Common myeloid progenitor, CD34-positive (primary cell): Measurements from ENCODE around the gene RNF214.

ENCODE experiments used
- CTCF ChIA-PET: fragments of 350-600 bp; sonication (Branson Sonifier 250); formaldehyde crosslinking; loops from one replicate; lab custom pipeline; 2021; ENCODE audit warnings: antibody characterized with exemption; lab: Charles Lee
- POLR2A ChIA-PET: fragments of 350-600 bp; sonication (Branson Sonifier 250); formaldehyde crosslinking; loops from one replicate; lab custom pipeline; 2021; ENCODE audit warnings: antibody characterized with exemption; lab: Charles Lee
- DNase-seq, 3 donors: peaks; one replicate each; pipeline versions ENCODE4 v3.0.0 to v3.0.0-alpha.2; 2013
- H3K27ac ChIP-seq, 2 experiments: 1 replicate in 1 of 2; 2 replicates in 1 of 2; pipeline ENCODE4 v1.7.0; 2013; ENCODE audit warnings: inconsistent platforms in 2 of 2, low read length in 2 of 2, mild to moderate bottlenecking in 2 of 2, low read depth in 1 of 2, moderate library complexity in 1 of 2; ENCODE audit not compliant: severe bottlenecking in 2 of 2, insufficient read depth in 1 of 2, poor library complexity in 1 of 2
- H3K27me3 ChIP-seq, 5 experiments: replicated peaks in 2 of 5; 1 replicate in 3 of 5; 2 replicates in 2 of 5; pipeline versions ENCODE4 v1.6.1 to v1.7.0; 2013; ENCODE audit warnings: low read length in 4 of 5, mild to moderate bottlenecking in 2 of 5, moderate library complexity in 2 of 5, inconsistent platforms in 1 of 5; ENCODE audit not compliant: insufficient read depth in 5 of 5, control insufficient read depth in 4 of 5
- H3K36me3 ChIP-seq, 4 experiments: 1 replicate in 2 of 4; 2 replicates in 2 of 4; pipeline versions ENCODE4 v1.6.1 to v1.7.0; 2013; ENCODE audit warnings: low read length in 3 of 4, control low read depth in 1 of 4, mild to moderate bottlenecking in 1 of 4; ENCODE audit not compliant: control insufficient read depth in 4 of 4, insufficient read depth in 4 of 4
- H3K4me1 ChIP-seq, 4 experiments: 1 replicate in 3 of 4; 2 replicates in 1 of 4; pipeline versions ENCODE4 v1.6.1 to v1.7.1; 2013; ENCODE audit warnings: low read length in 3 of 4, mild to moderate bottlenecking in 3 of 4, control low read depth in 1 of 4, inconsistent platforms in 1 of 4, moderate library complexity in 1 of 4; ENCODE audit not compliant: control insufficient read depth in 4 of 4, insufficient read depth in 4 of 4; ENCODE audit errors: control extremely low read depth in 1 of 4
- H3K4me3 ChIP-seq, 7 experiments: 1 replicate in 4 of 7; 2 replicates in 3 of 7; pipeline versions ENCODE4 v1.5.1 to v1.7.0; 2013; ENCODE audit warnings: mild to moderate bottlenecking in 7 of 7, low read length in 6 of 7, moderate library complexity in 6 of 7, inconsistent platforms in 2 of 7, low read depth in 2 of 7, control low read depth in 1 of 7; ENCODE audit not compliant: insufficient read depth in 4 of 7, control insufficient read depth in 1 of 7; ENCODE audit errors: extremely low read depth in 1 of 7
- H3K9me3 ChIP-seq, 5 experiments: 1 replicate in 4 of 5; 2 replicates in 1 of 5; pipeline versions ENCODE4 v1.6.1 to v1.7.1; 2013; ENCODE audit warnings: low read length in 4 of 5, mild to moderate bottlenecking in 2 of 5, inconsistent platforms in 1 of 5, low read depth in 1 of 5, moderate library complexity in 1 of 5; ENCODE audit not compliant: control insufficient read depth in 4 of 5, insufficient read depth in 2 of 5; ENCODE audit errors: control extremely low read depth in 1 of 5
- WGBS: methylation state at CpG from one replicate; pipeline ENCODE4 v1.1.5; 2013; ENCODE audit not compliant: insufficient coverage; 5-methylcytosine and 5-hydroxymethylcytosine counted together

The RNF214 gene

DNA sequence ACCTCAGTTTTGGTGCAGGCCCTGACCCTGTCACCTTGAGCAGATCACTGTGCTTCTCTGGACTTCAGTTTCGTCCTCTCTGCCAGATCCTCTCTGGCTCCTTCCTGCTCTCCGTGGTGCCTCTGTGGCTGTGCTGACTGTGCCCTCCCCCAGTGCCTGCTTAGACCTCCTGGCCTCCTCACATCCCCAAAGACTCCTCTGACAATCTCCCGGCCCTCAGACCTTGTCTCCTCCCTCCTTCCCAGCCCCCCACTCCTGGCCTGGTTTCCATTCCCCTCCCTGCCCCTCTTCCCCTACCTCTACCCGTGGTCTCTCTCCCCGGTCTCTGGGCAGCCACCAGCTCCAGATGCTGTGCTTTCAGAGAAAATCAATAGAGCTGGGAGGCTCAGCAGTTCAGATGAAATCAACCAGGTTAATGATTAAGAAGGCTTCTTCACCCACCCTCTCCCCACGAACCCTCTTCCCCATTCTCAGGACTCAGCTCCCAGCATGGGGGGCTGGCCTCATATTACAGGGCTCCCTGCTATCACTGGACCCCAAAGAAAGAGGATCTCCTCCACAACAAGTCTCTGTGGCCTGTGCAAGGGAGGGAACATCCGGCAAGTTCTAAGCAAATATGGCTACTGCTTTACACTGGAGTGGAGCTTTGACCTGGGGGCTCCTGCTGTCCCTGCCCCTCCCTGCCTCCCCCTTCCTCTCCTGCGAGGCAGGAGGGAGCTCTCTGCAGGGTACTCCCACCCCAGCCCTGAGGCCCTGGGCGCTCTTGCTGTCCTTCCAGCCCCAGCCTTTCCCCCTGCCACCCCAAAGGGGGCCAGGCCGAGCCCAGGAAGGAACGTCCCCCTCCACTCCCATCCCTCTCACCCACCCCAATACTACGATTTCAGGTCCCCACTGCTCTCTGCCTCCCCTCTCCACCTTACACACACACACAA, 67.1 kb downstream of the RNF214 start:
- ChIA-PET CTCF (no interaction called here), POLR2A (no interaction called here)
- Histone ChIP-seq H3K4me3 (no peak overlapping the region), H3K36me3 (peaks cover 0 to 9% (median 0%) of the 10 kb centered on the region in 4 experiments), H3K9me3 (no peaks in the 10 kb centered on the region), H3K4me1 (peaks cover 0 to 3% (median 0%) of the 10 kb centered on the region in 4 experiments), H3K27ac (no peak overlapping the region), H3K27me3 (no peaks in the 10 kb centered on the region)
- 84% methylated on average over 6 of the region's 12 CpGs for WGBS
- no peak for DNase-seq

GRCh38 chr11:117300283-117300663, 67.8 kb downstream of the RNF214 start:
- peaks cover 0 to 9% (median 0%) of the 10 kb centered on the region in 4 experiments for H3K36me3 ChIP-seq
- peaks cover 0 to 3% (median 0%) of the 10 kb centered on the region in 4 experiments for H3K4me1 ChIP-seq
- 94% methylated on average over 11 of the region's 17 CpGs for WGBS
- no peak for DNase-seq
- H3K27ac ChIP-seq, result no peak overlapping the region
- H3K4me3 ChIP-seq, result no peak overlapping the region
- no peaks in the 10 kb centered on the region for H3K27me3 ChIP-seq
- H3K9me3 ChIP-seq, result no peaks in the 10 kb centered on the region
- ChIA-PET CTCF (no interaction called here), POLR2A (no interaction called here)

GRCh38 chr11:117300773-117301172, 68.3 kb downstream of the RNF214 start:
- no peak overlapping the region for H3K4me3 ChIP-seq
- H3K27me3 ChIP-seq, result no peaks in the 10 kb centered on the region
- CTCF ChIA-PET, result interaction anchor here (1.3 kb wide), 1 partner anchor 143 kb away, joined by 3 read pairs; no protein-coding TSS in a partner anchor
- H3K9me3 ChIP-seq, result no peaks in the 10 kb centered on the region
- WGBS, result 92% methylated on average over 5 of the region's 5 CpGs
- peaks cover 0 to 8% (median 0%) of the 10 kb centered on the region in 4 experiments for H3K36me3 ChIP-seq
- DNase-seq, result no peak
- H3K4me1 ChIP-seq, result peaks cover 0 to 3% (median 0%) of the 10 kb centered on the region in 4 experiments
- POLR2A ChIA-PET, result no interaction called here
- H3K27ac ChIP-seq, result no peak overlapping the region

DNA sequence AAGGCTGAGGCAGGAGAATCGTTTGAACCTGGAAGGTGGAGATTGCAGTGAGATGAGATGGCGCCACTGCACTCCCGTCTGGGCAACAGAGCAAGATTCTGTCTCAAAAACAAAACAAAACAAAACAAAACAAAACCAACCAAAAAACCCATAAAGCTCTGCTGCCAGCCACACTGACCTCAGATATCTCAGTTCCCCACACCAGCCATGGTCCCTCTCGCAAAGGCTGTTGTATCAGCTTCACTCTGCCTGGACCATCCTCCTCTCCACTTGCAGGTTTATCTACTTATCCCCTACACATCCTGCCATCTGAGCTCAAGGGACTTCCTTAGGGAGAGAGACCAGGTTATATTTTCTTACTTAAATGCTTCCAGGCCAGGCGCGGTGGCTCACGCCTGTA, 69.8 kb downstream of the RNF214 start:
- no peak overlapping the region for H3K4me3 ChIP-seq
- no peak for DNase-seq
- no peak overlapping the region for H3K27ac ChIP-seq
- ChIA-PET CTCF (interaction anchor here (1.3 kb wide), 1 partner anchor 141 kb away, joined by 3 read pairs; no protein-coding TSS in a partner anchor), POLR2A (interaction anchor here (0.5 kb wide), 1 partner anchor 489 kb away, joined by 3 read pairs; no protein-coding TSS in a partner anchor)
- H3K9me3 ChIP-seq, result no peaks in the 10 kb centered on the region
- H3K27me3 ChIP-seq, result no peaks in the 10 kb centered on the region
- peaks cover 0 to 3% (median 0%) of the 10 kb centered on the region in 4 experiments for H3K36me3 ChIP-seq
- H3K4me1 ChIP-seq, result peaks cover 0 to 3% (median 0%) of the 10 kb centered on the region in 4 experiments
- 95% methylated on average over 5 of the region's 7 CpGs for WGBS

GRCh38 chr11:117303101-117303500, 70.6 kb downstream of the RNF214 start:
- Histone ChIP-seq H3K27me3 (no peaks in the 10 kb centered on the region), H3K36me3 (peaks cover 0 to 3% (median 0%) of the 10 kb centered on the region in 4 experiments), H3K4me3 (no peak overlapping the region), H3K9me3 (no peaks in the 10 kb centered on the region), H3K27ac (no peak overlapping the region), H3K4me1 (peaks cover 0 to 3% (median 0%) of the 10 kb centered on the region in 4 experiments)
- CTCF ChIA-PET, result interaction anchor here (0.8 kb wide), 1 partner anchor 12 kb away, joined by 3 read pairs; no protein-coding TSS in a partner anchor
- no peak for DNase-seq
- 89% methylated on average over 4 of the region's 4 CpGs for WGBS
- POLR2A ChIA-PET, result no interaction called here

GRCh38 chr11:117303646-117304315, 71.3 kb downstream of the RNF214 start:
- POLR2A ChIA-PET, result interaction anchor here (0.5 kb wide), 1 partner anchor 11 kb away, joined by 4 read pairs; no protein-coding TSS in a partner anchor
- 100% methylated on average over 2 of the region's 5 CpGs for WGBS

More at GRCh38 chr11:117303646-117304315, 71.3 kb downstream of the RNF214 start:
- no peak for DNase-seq
- Histone ChIP-seq H3K4me3 (no peak overlapping the region), H3K27me3 (no peaks in the 10 kb centered on the region), H3K4me1 (peaks cover 0 to 3% (median 0%) of the 10 kb centered on the region in 4 experiments), H3K27ac (no peak overlapping the region), H3K36me3 (peaks cover 0 to 3% (median 0%) of the 10 kb centered on the region in 4 experiments), H3K9me3 (no peaks in the 10 kb centered on the region)
- CTCF ChIA-PET, result interaction anchor here (0.6 to 0.8 kb wide), 2 partner anchors 12 to 1331 kb away, joined by 3 read pairs; no protein-coding TSS in a partner anchor
